GM18873 (cell line): ENCODE data around the gene REM1.
"Not testable (repeated sequence)": the region's sequence is repeated elsewhere in the genome, so short reads cannot be mapped to it uniquely, and the experiment has no call there.

ENCODE experiments used
- ATAC-seq: cut with Tn5 transposase; IDR thresholded peaks from one replicate; pipeline ENCODE4 v1.9.1; 2021; ENCODE audit warnings: mild to moderate bottlenecking, moderate library complexity, moderate number of reproducible peaks; ENCODE audit not compliant: unreplicated experiment, low FRiP score

The REM1 gene, protein sequence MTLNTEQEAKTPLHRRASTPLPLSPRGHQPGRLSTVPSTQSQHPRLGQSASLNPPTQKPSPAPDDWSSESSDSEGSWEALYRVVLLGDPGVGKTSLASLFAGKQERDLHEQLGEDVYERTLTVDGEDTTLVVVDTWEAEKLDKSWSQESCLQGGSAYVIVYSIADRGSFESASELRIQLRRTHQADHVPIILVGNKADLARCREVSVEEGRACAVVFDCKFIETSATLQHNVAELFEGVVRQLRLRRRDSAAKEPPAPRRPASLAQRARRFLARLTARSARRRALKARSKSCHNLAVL

DNA sequence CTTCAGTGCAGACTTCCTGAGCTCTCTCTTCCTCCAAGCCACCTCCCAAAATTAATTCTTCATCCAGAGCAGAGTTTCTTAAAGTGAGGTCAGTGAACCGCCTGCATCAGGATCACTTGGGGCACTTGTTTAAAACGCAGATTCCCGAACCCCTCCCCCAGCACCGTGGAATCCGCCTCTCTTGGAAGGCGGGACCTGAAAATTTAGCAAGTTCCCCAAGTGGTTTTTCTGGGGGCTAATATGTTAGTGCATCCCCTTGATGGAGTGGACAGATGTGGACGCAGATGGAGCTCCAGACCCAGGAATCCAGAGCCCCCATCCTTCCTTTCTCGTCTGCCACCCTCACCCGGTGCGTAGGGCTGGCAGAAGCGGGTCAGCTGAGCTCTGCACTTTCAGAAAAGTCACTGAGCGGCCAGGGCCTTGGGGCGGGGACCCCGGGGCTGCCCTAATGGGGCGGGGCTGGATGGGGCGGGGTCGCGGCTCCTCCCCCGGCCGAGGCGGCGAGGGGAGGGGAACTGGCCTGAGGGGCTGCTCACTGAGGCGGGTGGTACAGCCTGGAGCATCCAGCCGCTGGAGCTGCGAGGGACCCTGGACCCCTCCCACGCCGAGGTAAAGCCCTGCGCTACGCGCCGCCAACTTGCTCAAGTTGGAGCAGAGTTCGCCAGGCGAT is at the start of gene REM1, which contains the start of gene DEFB124:
Gene REM1 (plus strand): TSS at position 531 of the 670 bp plus-strand sequence. CDS start 1,158 bp downstream, outside the sequence.
Gene DEFB124 (minus strand): TSS at position 370 of the 670 bp plus-strand sequence. CDS start 2,114 bp downstream, outside the sequence.
- ATAC-seq: no peak

DNA sequence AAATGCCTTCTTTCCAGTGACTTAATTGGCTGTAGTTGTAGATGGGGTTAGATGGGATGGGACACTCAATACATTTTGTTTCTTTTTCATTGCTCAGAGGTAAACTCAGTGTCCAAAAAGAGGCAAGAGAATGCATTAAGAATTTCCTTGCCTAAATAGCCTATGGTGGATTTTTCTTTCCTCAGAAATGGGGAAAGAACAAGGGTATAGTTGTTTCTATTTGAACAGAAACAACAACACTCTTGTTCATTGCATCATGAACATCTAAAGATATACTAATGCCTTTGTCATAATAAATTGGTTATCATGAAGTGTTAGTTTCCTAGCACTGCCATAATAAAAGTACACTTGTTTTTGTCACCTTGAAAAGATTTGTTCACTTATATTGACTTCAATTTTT is 49.3 kb upstream of the REM1 start:
- ATAC-seq: no peak

DNA sequence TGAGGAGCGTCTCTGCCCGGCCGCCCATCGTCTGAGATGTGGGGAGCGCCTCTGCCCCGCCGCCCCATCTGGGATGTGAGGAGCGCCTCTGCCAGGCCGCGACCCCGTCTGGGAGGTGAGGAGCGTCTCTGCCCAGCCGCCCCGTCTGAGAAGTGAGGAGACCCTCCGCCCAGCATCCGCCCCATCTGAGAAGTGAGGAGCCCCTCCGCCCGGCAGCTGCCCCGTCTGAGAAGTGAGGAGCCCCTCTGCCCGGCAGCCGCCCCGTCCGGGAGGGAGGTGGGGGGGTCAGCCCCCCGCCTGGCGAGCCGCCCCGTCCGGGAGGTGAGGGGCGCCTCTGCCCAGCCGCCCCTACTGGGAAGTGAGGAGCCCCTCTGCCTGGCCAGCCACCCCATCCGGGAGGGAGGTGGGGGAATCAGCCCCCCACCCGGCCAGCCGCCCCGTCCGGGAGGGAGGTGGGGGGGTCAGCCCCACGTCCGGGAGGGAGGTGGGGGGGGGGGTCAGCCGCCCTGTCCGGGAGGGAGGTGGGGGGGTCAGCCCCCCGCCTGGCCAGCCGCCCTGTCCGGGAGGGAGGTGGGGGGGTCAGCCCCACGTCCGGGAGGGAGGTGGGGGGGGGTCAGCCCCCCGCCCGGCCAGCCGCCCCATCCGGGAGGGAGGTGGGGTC is 48.1 kb upstream of the REM1 start:
- ATAC-seq: not testable (repeated sequence)

DNA sequence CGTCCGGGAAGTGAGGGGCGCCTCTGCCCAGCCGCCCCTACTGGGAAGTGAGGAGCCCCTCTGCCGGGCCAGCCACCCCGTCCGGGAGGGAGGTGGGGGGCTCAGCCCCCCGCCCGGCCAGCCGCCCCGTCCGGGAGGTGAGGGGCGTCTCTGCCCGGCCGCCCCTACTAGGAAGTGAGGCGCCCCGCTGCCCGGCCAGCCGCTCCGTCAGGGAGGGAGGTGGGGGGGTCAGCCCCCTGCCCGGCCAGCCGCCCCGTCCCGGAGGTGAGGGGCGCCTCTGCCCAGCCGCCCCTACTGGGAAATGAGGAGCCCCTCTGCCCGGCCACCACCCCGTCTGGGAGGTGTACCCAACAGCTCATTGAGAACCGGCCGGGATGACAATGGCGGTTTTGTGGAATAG is 47.5 kb upstream of the REM1 start:
- not testable (repeated sequence) for ATAC-seq

DNA sequence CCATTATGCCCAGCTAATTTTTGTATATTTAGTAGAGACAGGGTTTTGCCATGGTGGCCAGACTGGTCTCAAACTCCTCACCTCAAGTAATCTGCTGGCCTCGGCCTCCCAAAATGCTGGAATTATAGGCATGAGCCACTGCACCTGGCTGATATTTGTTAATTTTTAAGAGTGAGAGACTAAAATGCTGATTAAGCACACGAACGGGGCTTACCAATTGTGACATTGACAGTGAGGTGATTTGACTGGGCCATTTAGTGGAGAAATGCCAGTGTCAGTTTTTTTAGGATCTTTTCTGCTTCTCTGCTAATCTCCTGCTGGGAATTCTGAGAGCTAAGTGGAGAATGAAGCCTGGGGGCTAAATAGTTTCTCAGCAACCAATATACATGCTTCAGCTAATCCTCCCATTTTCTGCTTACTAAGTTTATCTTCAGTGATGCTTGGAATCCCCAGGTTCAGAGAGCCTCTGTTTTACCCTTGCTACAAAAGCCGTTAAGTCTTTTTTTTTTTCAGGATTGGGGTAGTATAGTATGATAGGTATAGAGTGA is 44.4 kb upstream of the REM1 start:
- no peak for ATAC-seq

DNA sequence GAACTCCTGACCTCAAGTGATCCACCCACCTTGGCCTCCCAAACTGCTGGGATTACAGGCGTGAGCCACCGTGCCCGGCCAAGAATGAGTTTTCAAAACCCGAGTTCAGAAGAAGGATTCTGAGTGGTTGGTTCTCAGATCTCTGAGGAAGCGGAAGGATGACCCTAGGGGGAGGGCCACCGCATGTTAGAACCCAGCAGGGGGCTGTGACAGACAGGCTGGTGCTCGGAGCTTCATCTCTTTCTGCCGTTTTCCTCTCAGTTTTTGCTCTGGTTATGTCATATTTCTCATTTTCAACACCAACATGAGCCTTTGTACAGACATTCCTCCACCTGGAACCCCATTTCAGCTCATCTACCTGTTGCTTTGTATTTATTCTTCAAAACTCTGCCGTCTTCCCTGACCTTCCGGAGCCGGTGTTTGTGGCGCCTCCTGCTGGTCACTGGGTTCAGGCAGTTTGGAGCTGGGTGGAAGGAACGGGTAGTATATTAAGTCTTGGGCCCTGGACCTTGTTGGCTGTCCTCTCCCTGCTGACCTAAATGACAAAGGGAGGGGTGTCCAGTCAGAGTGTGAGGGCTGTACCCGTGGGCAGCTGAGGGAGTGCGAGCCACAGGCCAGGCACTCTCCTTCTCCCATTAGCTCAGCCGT is 35.0 kb upstream of the REM1 start, which contains the start of gene DEFB123:
Gene DEFB123 (plus strand): TSS at position 621 of the 648 bp plus-strand sequence. CDS start 67 bp downstream, outside the sequence.
- no peak for ATAC-seq

DNA sequence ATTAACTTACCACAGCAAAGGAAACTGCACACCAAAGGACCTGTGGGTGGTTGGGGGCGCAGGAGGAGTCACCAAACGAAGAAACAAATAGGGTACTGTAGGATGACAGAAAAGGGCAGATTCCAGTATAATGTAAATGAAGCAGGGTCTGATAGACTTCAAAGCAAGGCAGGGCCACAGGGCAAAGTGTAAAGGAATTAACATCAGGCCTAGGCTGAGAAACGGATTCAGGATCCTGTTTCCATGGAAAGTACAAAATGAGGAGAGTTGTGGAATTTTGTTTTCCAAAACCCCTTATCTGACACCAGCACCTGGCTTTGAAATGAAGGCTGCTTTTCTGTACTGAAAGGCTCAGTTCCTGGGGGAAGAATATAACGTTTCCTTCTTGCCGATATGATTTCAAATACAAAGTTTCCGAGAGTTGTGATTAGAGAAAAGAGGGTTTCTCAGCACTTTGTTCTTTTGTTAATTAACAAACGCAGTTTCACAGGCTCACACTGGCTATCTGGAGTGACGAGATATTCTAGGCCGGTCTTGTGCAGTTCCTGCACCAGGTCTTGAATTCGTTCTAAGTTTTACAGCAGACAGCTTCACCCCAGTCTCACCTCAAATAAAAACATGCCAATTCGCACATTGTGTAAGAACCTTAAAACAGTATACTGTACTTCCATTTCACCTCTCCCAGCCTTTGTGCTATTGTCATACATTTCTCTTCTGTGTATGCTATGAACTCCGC is 28.8 kb upstream of the REM1 start:
- no peak for ATAC-seq

DNA sequence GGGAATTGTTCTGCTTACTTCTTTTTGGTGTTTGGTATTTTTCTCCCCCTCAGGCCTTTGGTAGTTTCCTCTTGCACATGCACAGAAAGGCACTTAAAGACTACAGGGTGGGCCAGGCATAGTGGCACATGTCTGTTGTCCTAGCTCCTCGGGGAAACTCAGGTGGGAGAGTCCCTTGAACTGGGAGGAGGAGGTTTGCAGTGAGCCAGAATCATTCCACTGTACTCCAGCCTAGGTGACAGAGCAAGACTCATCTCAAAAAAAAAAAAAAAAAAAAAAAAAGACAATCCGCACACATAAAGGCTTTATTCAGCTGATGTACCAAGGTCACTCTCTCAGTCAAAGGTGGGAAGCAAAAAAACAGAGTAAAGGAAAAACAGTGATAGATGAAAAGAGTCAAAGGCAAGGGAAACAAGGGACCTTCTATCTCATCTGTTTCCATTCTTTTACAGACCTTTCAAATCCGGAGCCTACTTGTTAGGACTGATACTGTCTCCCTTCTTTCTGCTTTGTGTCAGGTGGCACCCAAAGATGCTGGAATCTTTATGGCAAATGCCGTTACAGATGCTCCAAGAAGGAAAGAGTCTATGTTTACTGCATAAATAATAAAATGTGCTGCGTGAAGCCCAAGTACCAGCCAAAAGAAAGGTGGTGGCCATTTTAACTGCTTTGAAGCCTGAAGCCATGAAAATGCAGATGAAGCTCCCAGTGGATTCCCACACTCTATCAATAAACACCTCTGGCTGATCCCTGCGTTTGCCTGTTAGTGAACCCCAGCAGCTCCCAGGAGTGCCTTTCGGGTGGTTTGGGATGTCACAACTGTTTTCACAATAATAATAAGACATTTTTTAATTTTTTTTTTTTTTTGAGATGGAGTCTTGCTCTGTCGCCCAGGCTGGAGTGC is 25.3 kb upstream of the REM1 start:
- no peak for ATAC-seq

DNA sequence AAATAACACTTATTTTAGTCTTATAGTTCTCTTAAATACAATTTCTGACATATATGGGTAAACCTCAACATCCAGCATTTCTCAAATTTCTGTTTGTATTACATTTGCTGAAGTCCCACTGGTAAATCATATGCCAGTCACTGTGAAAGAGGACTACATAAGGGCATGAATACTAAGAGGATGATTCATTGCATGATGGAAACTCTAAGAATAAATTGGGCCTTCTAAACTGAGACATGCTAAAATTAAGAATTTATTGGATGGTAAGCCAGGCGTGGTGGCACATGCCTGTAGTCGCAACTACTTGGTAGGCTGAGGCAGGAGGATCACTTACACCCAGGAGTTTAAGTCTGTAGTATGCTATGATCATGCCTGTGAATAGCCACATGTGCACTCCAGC is 22.5 kb upstream of the REM1 start:
- no peak for ATAC-seq

DNA sequence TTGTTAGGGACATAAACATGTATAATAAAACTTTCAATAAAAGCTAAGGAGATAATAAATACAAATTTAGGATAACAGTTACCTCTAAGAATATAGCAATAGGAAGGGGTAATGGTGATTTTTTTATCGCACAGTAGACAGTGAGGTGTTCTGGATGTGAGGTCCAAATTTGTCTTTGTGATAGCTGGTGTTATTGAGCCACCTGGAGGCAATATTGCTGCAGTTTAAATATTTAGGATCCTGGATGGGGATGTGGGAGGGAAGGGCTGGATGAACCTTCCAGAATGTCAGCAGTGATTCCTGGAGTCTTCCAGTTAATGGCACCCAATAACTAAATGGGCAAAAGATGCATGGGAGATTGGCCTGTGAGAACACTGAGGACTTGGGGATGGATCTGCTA is 20.7 kb upstream of the REM1 start:
- ATAC-seq: no peak

DNA sequence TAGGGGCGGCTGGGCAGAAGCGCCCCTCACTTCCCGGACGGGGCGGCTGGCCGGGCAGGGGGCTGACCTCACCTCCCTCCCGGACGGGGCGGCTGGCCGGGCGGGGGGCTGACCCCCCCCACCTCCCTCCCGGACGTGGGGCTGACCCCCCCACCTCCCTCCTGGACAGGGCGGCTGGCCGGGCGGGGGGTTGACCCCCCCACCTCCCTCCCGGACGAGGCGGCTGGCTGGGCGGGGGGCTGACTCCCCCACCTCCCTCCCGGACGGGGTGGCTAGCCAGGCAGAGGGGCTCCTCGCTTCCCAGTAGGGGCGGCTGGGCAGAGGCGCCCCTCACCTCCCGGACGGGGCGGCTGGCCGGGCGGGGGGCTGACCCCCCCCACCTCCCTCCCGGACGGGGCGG is 4.1 kb upstream of the REM1 start:
- ATAC-seq: not testable (repeated sequence)

DNA sequence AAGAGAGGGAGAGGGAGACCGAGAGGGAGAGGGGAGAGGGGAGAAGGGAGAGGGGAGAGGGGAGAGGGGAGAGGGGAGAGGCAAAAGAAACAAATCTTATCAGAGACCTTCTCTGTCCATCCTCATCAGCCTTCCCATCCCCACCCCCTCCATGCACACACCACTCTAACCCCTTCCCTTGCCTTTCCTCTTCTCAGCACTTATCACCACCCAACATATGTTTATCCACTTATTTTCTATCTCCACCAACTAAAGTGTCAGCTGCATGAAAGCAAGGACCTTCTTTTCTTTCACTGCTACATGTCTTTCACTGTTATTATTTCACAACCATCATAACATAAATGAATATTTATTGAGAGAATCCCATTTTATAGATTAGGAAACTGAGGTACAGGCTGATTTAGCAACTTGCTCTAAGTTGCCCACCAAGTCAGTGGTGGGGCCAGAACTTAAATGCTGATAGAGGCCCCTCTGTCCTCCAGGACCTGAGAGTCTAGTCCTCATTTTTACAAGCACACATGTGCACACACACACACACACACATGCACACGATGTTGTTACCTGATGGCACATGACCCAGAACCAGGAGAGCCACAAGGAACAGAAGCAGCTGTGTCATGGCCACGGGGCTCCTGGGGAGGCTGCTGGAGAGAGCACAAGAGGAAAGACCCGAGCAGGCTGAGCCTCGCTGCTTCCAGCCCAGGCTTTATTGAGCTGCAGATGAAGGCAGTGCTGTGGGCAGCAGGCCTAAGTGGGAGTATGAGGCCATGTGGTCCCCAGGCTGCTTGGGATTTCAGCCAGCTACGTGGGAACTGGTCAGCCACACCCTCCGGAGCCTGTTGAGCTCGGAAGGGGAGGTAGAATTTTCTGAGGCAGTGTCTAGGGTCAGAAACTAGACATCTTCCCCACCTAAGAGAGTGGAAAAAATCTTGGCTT is 2.4 kb upstream of the REM1 start:
- ATAC-seq: no peak

DNA sequence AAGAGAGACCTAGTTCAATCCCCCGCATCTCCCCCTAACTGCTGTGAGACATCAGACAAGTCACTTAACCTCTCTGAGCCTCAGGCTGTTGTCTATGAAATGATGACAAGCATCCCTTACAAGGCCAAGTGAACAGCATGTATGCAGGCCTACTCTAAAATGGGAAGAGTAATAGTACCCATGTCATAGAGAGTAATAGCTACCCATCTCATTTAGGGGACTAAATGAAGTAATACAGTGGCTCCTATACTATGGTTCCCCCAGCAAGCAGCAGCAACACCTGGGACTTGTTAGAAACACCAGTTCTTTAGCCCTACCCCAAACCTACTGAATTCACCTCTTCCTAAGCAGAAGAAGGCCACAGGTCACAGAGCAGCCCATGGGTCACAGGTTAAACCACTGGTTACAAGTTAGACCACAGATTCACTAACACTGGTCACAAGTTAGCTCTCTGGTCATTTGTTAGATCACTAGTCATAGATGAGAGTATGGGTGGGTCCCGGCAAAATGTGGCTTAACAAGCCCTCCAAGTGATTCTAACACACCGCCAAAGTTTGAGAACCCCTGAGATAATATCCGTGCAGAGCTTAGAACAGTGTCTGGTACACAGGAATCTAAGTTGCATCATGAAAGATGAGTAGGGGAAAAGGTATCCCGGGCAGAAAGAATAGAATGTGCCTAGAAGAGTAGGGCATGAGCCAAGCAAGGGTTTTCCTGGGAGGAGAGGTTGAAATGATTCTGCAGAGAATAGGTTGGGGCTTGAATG is 1.6 kb upstream of the REM1 start:
- ATAC-seq: no peak

DNA sequence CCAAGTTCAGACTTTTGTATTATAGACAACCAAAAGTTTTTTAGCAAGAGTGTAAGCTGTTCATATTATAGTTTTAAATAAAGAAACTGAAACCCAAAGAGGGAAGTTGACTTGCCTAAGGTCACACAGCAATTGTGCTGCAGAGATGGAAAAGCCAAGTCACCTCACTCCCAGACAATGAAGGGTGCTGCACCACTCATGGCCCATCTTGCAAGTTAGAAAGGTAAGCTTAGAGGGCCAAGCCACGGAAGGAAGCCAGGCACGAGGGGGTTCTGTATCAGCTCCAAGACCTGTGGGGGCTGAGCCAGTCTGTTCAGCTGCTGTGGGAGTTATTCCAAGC is 1.0 kb upstream of the REM1 start:
- peak; percentile 44 for ATAC-seq

DNA sequence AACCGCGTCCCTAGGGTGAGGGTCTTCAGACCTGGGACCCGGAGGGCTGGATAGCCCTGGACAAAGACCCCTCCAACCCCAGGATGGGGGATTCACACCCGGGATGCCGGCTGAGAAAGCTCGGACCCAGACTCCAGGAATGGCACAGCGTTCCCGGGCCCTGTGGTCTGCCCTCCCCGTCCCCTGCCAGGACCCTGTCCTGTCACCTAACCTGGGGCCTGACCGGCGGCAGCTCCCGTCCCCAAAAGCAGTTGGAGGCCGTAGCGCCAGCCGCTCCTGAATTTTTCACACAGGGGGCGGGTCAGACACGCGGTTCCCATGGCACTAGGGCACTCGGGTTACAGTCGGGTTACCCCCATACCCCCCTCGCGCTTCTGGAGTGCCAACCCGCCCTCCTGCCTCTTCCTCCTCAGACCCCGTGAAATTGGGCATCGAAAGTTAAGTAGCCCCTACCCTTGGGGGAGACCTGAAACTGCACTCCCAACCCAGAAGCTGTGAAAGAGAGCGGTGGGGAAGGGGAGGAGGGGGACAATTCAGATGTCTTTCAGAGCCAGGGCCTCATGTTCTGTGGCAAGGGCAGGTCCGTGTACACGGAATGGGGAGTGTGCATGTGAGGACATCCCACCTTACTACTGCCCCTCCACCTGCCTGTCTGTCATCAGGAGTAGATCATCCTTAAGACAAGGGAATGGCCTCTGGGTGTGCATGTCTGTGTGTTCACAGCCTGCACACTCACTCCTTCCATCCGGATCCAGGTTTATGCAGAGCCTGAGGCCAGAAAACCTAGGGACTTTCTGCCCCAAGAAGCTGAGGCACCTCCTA is 595 bp downstream of the REM1 start:
- ATAC-seq: no peak

DNA sequence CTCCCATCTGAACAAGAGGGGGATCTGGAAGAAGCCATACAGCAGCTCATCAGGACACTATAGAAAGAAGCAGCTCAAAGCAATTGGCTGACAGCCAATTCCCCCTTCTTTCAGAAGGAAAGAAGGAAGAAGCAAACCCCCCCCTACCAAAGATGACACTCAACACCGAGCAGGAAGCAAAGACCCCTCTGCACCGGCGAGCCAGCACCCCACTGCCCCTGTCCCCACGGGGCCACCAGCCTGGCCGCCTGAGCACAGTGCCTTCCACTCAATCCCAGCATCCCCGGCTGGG is 1.2 kb downstream of the REM1 start:
- no peak for ATAC-seq
